ENCODE results near the gene IFFO2.
A peak's percentile ranks its signal among the peaks of the same experiment; 100 is the strongest.

Gene IFFO2

GRCh38 chr1:18908911-18909771, 47.3 kb downstream of the IFFO2 start:
- no peaks in the 10 kb centered on the region for H3K27me3 ChIP-seq (ENCODE audit: control insufficient read depth in 2 of 2, insufficient read depth in 2 of 2, low read length in 2 of 2)
- H3K4me1 ChIP-seq (ENCODE audit: control insufficient read depth in 2 of 2, insufficient read depth in 2 of 2, low read length in 2 of 2), result peaks cover 3 to 4% of the 10 kb centered on the region in 2 donors
- peaks cover 6 to 18% of the 10 kb centered on the region in 2 donors for H3K36me3 ChIP-seq (ENCODE audit: control insufficient read depth in 2 of 2, insufficient read depth in 2 of 2, low read length in 2 of 2)
- no peak overlapping the region for H3K27ac ChIP-seq (ENCODE audit: low read depth in 2 of 2, low read length in 2 of 2)
- no peak overlapping the region for H3K9ac ChIP-seq (ENCODE audit: low read depth in 1 of 2, low read length in 2 of 2)
- no peaks in the 10 kb centered on the region for H3K9me3 ChIP-seq (ENCODE audit: control insufficient read depth in 2 of 2, low read length in 2 of 2)
- H3K4me3 ChIP-seq (ENCODE audit: low read length in 2 of 2), result no peak overlapping the region

GRCh38 chr1:18907917-18908845, 48.3 kb downstream of the IFFO2 start:
- H3K27ac ChIP-seq (ENCODE audit: low read depth in 2 of 2, low read length in 2 of 2), result peak overlapping the region in 1 of 2 donors; percentile 20
- H3K4me3 ChIP-seq (ENCODE audit: low read length in 2 of 2), result no peak overlapping the region
- no peaks in the 10 kb centered on the region for H3K9me3 ChIP-seq (ENCODE audit: control insufficient read depth in 2 of 2, low read length in 2 of 2)
- H3K36me3 ChIP-seq (ENCODE audit: control insufficient read depth in 2 of 2, insufficient read depth in 2 of 2, low read length in 2 of 2), result peaks cover 6 to 18% of the 10 kb centered on the region in 2 donors
- no peaks in the 10 kb centered on the region for H3K27me3 ChIP-seq (ENCODE audit: control insufficient read depth in 2 of 2, insufficient read depth in 2 of 2, low read length in 2 of 2)
- no peak overlapping the region for H3K9ac ChIP-seq (ENCODE audit: low read depth in 1 of 2, low read length in 2 of 2)
- H3K4me1 ChIP-seq (ENCODE audit: control insufficient read depth in 2 of 2, insufficient read depth in 2 of 2, low read length in 2 of 2), result peaks cover under 1 to 3% of the 10 kb centered on the region in 2 donors

- Histone ChIP-seq H3K4me3 (ENCODE audit: low read length in 2 of 2) (no peak overlapping the region), H3K27me3 (ENCODE audit: control insufficient read depth in 2 of 2, insufficient read depth in 2 of 2, low read length in 2 of 2) (no peaks in the 10 kb centered on the region), H3K9ac (ENCODE audit: low read depth in 1 of 2, low read length in 2 of 2) (no peak overlapping the region), H3K9me3 (ENCODE audit: control insufficient read depth in 2 of 2, low read length in 2 of 2) (no peaks in the 10 kb centered on the region), H3K36me3 (ENCODE audit: control insufficient read depth in 2 of 2, insufficient read depth in 2 of 2, low read length in 2 of 2) (peaks cover 6 to 18% of the 10 kb centered on the region in 2 donors), H3K4me1 (ENCODE audit: control insufficient read depth in 2 of 2, insufficient read depth in 2 of 2, low read length in 2 of 2) (peaks cover under 1 to 3% of the 10 kb centered on the region in 2 donors), H3K27ac (ENCODE audit: low read depth in 2 of 2, low read length in 2 of 2) (peak overlapping the region in 1 of 2 donors; percentile 20)
Measured at GRCh38 chr1:18907021-18907916, 49.2 kb downstream of the IFFO2 start.

GRCh38 chr1:18903291-18903756, 53.2 kb downstream of the IFFO2 start:
- Histone ChIP-seq H3K27ac (ENCODE audit: low read depth in 2 of 2, low read length in 2 of 2) (peak overlapping the region; percentile 69), H3K4me1 (ENCODE audit: control insufficient read depth in 2 of 2, insufficient read depth in 2 of 2, low read length in 2 of 2) (peaks cover 4 to 5% of the 10 kb centered on the region in 2 donors), H3K4me3 (ENCODE audit: low read length in 2 of 2) (peak overlapping the region; percentile 80 to 83), H3K9ac (ENCODE audit: low read depth in 1 of 2, low read length in 2 of 2) (peak overlapping the region; percentile 60 to 70), H3K27me3 (ENCODE audit: control insufficient read depth in 2 of 2, insufficient read depth in 2 of 2, low read length in 2 of 2) (peaks cover 0 to 2% of the 10 kb centered on the region in 2 donors), H3K9me3 (ENCODE audit: control insufficient read depth in 2 of 2, low read length in 2 of 2) (no peaks in the 10 kb centered on the region), H3K36me3 (ENCODE audit: control insufficient read depth in 2 of 2, insufficient read depth in 2 of 2, low read length in 2 of 2) (peaks cover 0 to 3% of the 10 kb centered on the region in 2 donors)

- peaks cover 4 to 5% of the 10 kb centered on the region in 2 donors for H3K4me1 ChIP-seq (ENCODE audit: control insufficient read depth in 2 of 2, insufficient read depth in 2 of 2, low read length in 2 of 2)
- H3K27ac ChIP-seq (ENCODE audit: low read depth in 2 of 2, low read length in 2 of 2), result peak within 1 kb of the TSS; percentile 79 to 85
- peaks cover 0 to 2% of the 10 kb centered on the region in 2 donors for H3K27me3 ChIP-seq (ENCODE audit: control insufficient read depth in 2 of 2, insufficient read depth in 2 of 2, low read length in 2 of 2)
- peak within 1 kb of the TSS; percentile 80 to 83 for H3K4me3 ChIP-seq (ENCODE audit: low read length in 2 of 2)
- peak within 1 kb of the TSS; percentile 68 to 70 for H3K9ac ChIP-seq (ENCODE audit: low read depth in 1 of 2, low read length in 2 of 2)
- H3K9me3 ChIP-seq (ENCODE audit: control insufficient read depth in 2 of 2, low read length in 2 of 2), result no peaks in the 10 kb centered on the region
- H3K36me3 ChIP-seq (ENCODE audit: control insufficient read depth in 2 of 2, insufficient read depth in 2 of 2, low read length in 2 of 2), result peaks cover 0 to 3% of the 10 kb centered on the region in 2 donors
Measured at GRCh38 chr1:18902523-18903290, 53.8 kb downstream of the IFFO2 start, which contains the start of gene ALDH4A1. ALDH4A1 (minus strand) TSS chr1:18902555; CDS start chr1:18902523, 32 bp downstream.

GRCh38 chr1:18901952-18902522, 54.4 kb downstream of the IFFO2 start:
- Histone ChIP-seq H3K4me1 (ENCODE audit: control insufficient read depth in 2 of 2, insufficient read depth in 2 of 2, low read length in 2 of 2) (peaks cover 4 to 5% of the 10 kb centered on the region in 2 donors), H3K27ac (ENCODE audit: low read depth in 2 of 2, low read length in 2 of 2) (peak overlapping the region; percentile 79 to 85), H3K27me3 (ENCODE audit: control insufficient read depth in 2 of 2, insufficient read depth in 2 of 2, low read length in 2 of 2) (peaks cover 0 to 2% of the 10 kb centered on the region in 2 donors), H3K36me3 (ENCODE audit: control insufficient read depth in 2 of 2, insufficient read depth in 2 of 2, low read length in 2 of 2) (peaks cover 0 to 3% of the 10 kb centered on the region in 2 donors), H3K4me3 (ENCODE audit: low read length in 2 of 2) (peak overlapping the region; percentile 80 to 83), H3K9ac (ENCODE audit: low read depth in 1 of 2, low read length in 2 of 2) (peak overlapping the region; percentile 68 to 70), H3K9me3 (ENCODE audit: control insufficient read depth in 2 of 2, low read length in 2 of 2) (no peaks in the 10 kb centered on the region)

- Histone ChIP-seq H3K27me3 (ENCODE audit: control insufficient read depth in 2 of 2, insufficient read depth in 2 of 2, low read length in 2 of 2) (peaks cover 0 to 2% of the 10 kb centered on the region in 2 donors), H3K4me3 (ENCODE audit: low read length in 2 of 2) (peak overlapping the region in 1 of 2 donors; percentile 80), H3K4me1 (ENCODE audit: control insufficient read depth in 2 of 2, insufficient read depth in 2 of 2, low read length in 2 of 2) (peaks cover 4 to 5% of the 10 kb centered on the region in 2 donors), H3K9me3 (ENCODE audit: control insufficient read depth in 2 of 2, low read length in 2 of 2) (no peaks in the 10 kb centered on the region), H3K27ac (ENCODE audit: low read depth in 2 of 2, low read length in 2 of 2) (no peak overlapping the region), H3K9ac (ENCODE audit: low read depth in 1 of 2, low read length in 2 of 2) (no peak overlapping the region), H3K36me3 (ENCODE audit: control insufficient read depth in 2 of 2, insufficient read depth in 2 of 2, low read length in 2 of 2) (peaks cover 0 to 3% of the 10 kb centered on the region in 2 donors)
Measured at GRCh38 chr1:18901147-18901951, 55.1 kb downstream of the IFFO2 start.

GRCh38 chr1:18900303-18900841, 56.1 kb downstream of the IFFO2 start:
- Histone ChIP-seq H3K9ac (ENCODE audit: low read depth in 1 of 2, low read length in 2 of 2) (no peak overlapping the region), H3K27ac (ENCODE audit: low read depth in 2 of 2, low read length in 2 of 2) (no peak overlapping the region), H3K36me3 (ENCODE audit: control insufficient read depth in 2 of 2, insufficient read depth in 2 of 2, low read length in 2 of 2) (no peaks in the 10 kb centered on the region), H3K9me3 (ENCODE audit: control insufficient read depth in 2 of 2, low read length in 2 of 2) (no peaks in the 10 kb centered on the region), H3K27me3 (ENCODE audit: control insufficient read depth in 2 of 2, insufficient read depth in 2 of 2, low read length in 2 of 2) (peaks cover 0 to 2% of the 10 kb centered on the region in 2 donors), H3K4me3 (ENCODE audit: low read length in 2 of 2) (no peak overlapping the region), H3K4me1 (ENCODE audit: control insufficient read depth in 2 of 2, insufficient read depth in 2 of 2, low read length in 2 of 2) (peaks cover 4 to 5% of the 10 kb centered on the region in 2 donors)

All from mucosa of rectum (tissue), 2 donors.